NCI-H526 treated with DMSO at 0.1 percent for 48 hours (cell line): ENCODE results near the gene SIPA1L3.

ENCODE experiments used
- DNase-seq: peaks from one replicate; lab custom pipeline; 2025; lab: John Stamatoyannopoulos, UW

SIPA1L3 gene

GRCh38 chr19:38245826-38246498, 339.0 kb downstream of the SIPA1L3 start:
- DNase-seq = no peak

- no peak for DNase-seq
Measured at GRCh38 chr19:38247126-38247525, 340.1 kb downstream of the SIPA1L3 start.

GRCh38 chr19:38247734-38248268, 340.8 kb downstream of the SIPA1L3 start:
- DNase-seq = no peak

- DNase-seq = no peak
Measured at GRCh38 chr19:38248421-38248820, 341.4 kb downstream of the SIPA1L3 start.

- DNase-seq = no peak
Measured at GRCh38 chr19:38250428-38250820, 343.4 kb downstream of the SIPA1L3 start.

DNA sequence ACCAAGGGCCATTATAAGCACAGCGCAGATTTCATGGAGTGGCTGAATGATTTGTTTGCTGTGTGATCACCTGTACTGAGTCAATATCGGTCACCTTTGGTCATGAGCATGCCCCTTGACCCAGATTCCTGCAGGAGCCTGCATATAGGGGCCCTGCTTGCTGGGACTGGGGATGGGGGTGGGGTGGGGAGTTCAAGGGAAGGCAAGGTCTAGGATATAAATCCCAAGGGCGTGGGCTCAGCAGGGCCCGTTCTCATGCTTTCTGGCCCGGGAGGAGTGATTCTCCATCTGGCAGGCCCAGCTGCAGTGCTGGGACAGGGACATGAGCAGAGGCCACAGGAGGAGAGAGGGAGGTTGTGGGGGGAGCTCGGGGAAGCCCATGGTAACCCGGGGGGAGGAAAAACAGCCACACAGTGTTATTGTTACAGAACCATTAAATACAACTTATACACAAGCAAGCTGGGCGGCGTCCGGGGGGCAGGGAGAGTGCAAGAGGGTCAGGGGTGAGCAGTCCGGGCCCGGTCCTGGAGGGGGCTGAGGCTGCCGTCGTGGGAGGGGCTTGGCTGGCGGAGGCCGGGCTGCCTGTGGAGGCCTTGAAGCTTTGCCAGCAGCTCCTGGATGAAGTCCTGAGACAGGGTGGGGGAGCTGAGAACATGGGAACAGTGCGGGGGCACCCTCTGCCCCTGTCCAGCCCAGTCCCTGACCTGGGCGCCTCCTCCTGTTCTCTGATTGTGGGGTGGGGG, 344.0 kb downstream of the SIPA1L3 start:
- no peak for DNase-seq

GRCh38 chr19:38251564-38252051, 344.6 kb downstream of the SIPA1L3 start:
- DNase-seq = no peak

- DNase-seq = no peak
Measured at GRCh38 chr19:38252385-38252784, 345.4 kb downstream of the SIPA1L3 start.

GRCh38 chr19:38252941-38253691, 346.1 kb downstream of the SIPA1L3 start:
- no peak for DNase-seq

DNA sequence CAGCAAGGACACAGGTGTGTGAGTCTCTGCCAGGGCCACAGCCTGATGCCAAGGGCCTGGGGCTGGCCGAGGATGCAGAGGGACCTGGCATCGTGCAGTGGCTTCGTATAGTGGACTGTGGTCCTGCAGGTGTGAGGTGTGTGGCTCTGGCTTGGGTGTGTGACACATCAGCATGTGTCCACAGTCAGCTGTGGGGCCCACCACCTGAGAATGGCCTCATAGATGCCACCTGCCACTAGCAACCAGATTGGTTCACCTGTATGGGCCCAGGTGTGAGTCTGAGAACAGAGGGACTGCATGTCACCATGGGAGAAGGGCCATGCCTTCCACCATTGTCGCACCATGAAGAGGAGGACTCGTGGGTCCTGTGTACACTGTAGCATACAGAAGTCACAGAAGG, 346.8 kb downstream of the SIPA1L3 start:
- DNase-seq = no peak

DNA sequence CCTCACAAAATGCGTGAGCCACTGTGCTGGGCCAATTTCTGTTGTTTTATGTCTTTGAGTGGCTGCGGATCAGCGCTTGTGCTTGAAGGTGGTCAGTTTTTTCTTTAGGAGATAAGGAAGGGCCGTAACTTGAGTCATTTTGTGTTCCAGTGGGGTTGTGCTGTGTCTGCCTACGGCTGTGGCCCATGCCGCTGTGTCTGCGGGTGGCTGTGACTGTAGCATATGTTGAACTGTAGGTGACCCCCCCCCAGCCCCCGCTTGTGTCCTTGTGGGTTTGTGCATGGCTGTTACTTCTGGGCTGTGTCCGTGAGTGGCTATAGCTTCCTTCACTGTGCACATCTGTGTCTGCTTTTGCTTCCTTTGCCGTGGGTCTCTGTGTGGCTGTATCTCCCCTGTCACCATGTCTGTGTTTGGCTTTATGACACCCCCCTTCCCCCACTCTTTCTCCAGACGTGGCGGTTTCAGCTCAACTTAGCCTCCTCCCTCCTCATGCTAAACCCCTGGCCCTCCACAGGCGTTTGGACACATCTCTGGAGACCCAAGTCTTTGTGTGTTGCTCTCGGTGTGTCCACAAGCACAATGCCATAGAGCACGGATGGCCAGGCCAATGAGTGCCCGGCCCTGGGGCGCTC, 348.5 kb downstream of the SIPA1L3 start:
- no peak for DNase-seq
